Activated CD4-positive, alpha-beta T cell treated with anti-CD3 and anti-CD28 coated beads, Interleukin-2, amount 10 ng/mL, durations not matched to agents 24 days and 14 days (primary cell): ENCODE results near the gene CUX1. TPM values are rescaled to one million over a fixed set of nuclear protein-coding genes. Genes with fewer than 3 reads are reported as not detected.
"Not testable (repeated sequence)": the region's sequence is repeated elsewhere in the genome, so short reads cannot be mapped to it uniquely, and the experiment has no call there.

Experiments used
- DNase-seq: peaks from one replicate; pipeline ENCODE4 v3.0.0; 2022
- H3K27ac Mint-ChIP-seq: one replicate; pipeline ENCODE4 v1.8.0; 2022; ENCODE audit warnings: mild to moderate bottlenecking, mixed read lengths
- H3K27me3 Mint-ChIP-seq: one replicate; pipeline ENCODE4 v1.8.0; 2022; ENCODE audit warnings: mixed read lengths
- H3K36me3 Mint-ChIP-seq: one replicate; pipeline ENCODE4 v1.8.0; 2022; ENCODE audit warnings: low read depth, mild to moderate bottlenecking, mixed read lengths
- H3K4me1 Mint-ChIP-seq: one replicate; pipeline ENCODE4 v1.8.0; 2021; ENCODE audit warnings: mixed read lengths
- H3K4me3 Mint-ChIP-seq: one replicate; pipeline ENCODE4 v1.8.0; 2022; ENCODE audit warnings: mild to moderate bottlenecking, moderate library complexity, mixed read lengths
- H3K9me3 Mint-ChIP-seq: one replicate; pipeline ENCODE4 v1.8.0; 2021; ENCODE audit warnings: mixed read lengths
- intact Hi-C: fragments of 100-400 bp; cut with micrococcal nuclease; formaldehyde crosslinking; loops from one replicate; pipeline ENCODE4 v1.15.1; 2023
- total RNA-seq: library from RNA; stranded (reverse); gene quantifications from 2 replicates; pipeline ENCODE4 v1.2.3, GENCODE V29; 2022

The CUX1 gene
- total RNA-seq, 1 donor from 2014 or later, result 31.5 TPM

GRCh38 chr7:101787864-101788263 is 29.6 kb upstream of the CUX1 start:
- H3K4me3 Mint-ChIP-seq, result no peak overlapping the region
- peaks cover 2% of the 10 kb centered on the region for H3K27me3 Mint-ChIP-seq
- H3K9me3 Mint-ChIP-seq, result no peaks in the 10 kb centered on the region
- no peaks in the 10 kb centered on the region for H3K4me1 Mint-ChIP-seq
- intact Hi-C loops, result no loop called here
- no peak overlapping the region for H3K27ac Mint-ChIP-seq
- H3K36me3 Mint-ChIP-seq, result no peaks in the 10 kb centered on the region
- DNase-seq, result no peak

- Mint-ChIP-seq H3K27me3 (peaks cover 2% of the 10 kb centered on the region), H3K9me3 (no peaks in the 10 kb centered on the region), H3K27ac (no peak overlapping the region), H3K4me1 (no peaks in the 10 kb centered on the region), H3K4me3 (no peak overlapping the region), H3K36me3 (no peaks in the 10 kb centered on the region)
- DNase-seq, result no peak
- intact Hi-C loops, result no loop called here
Observed at GRCh38 chr7:101788517-101788916, 28.9 kb upstream of the CUX1 start.

- Mint-ChIP-seq H3K4me3 (no peak overlapping the region), H3K27me3 (no peaks in the 10 kb centered on the region), H3K4me1 (no peaks in the 10 kb centered on the region), H3K27ac (no peak overlapping the region), H3K36me3 (no peaks in the 10 kb centered on the region), H3K9me3 (no peaks in the 10 kb centered on the region)
- intact Hi-C loops, result no loop called here
- no peak for DNase-seq
Observed at GRCh38 chr7:101790566-101791293, 26.7 kb upstream of the CUX1 start.

- Mint-ChIP-seq H3K4me1 (no peaks in the 10 kb centered on the region), H3K27ac (no peak overlapping the region), H3K9me3 (no peaks in the 10 kb centered on the region), H3K4me3 (no peak overlapping the region), H3K36me3 (no peaks in the 10 kb centered on the region), H3K27me3 (no peaks in the 10 kb centered on the region)
- DNase-seq, result no peak
- intact Hi-C loops, result no loop called here
Observed at GRCh38 chr7:101792051-101792681, 25.3 kb upstream of the CUX1 start.

- H3K27me3 Mint-ChIP-seq, intact Hi-C loops, H3K27ac Mint-ChIP-seq, H3K9me3 Mint-ChIP-seq, H3K4me3 Mint-ChIP-seq, DNase-seq, H3K4me1 Mint-ChIP-seq, H3K36me3 Mint-ChIP-seq: not testable (repeated sequence)
Observed at GRCh38 chr7:101792682-101793071, 24.7 kb upstream of the CUX1 start.

GRCh38 chr7:101795461-101795860 is 22.0 kb upstream of the CUX1 start:
- Mint-ChIP-seq H3K27me3 (peaks cover 2% of the 10 kb centered on the region), H3K36me3 (no peaks in the 10 kb centered on the region), H3K9me3 (no peaks in the 10 kb centered on the region), H3K27ac (no peak overlapping the region), H3K4me3 (no peak overlapping the region), H3K4me1 (no peaks in the 10 kb centered on the region)
- DNase-seq, result no peak
- intact Hi-C loops, result no loop called here

GRCh38 chr7:101798173-101798572 is 19.3 kb upstream of the CUX1 start:
- H3K27ac Mint-ChIP-seq, intact Hi-C loops, DNase-seq, H3K36me3 Mint-ChIP-seq, H3K27me3 Mint-ChIP-seq, H3K9me3 Mint-ChIP-seq, H3K4me3 Mint-ChIP-seq, H3K4me1 Mint-ChIP-seq: not testable (repeated sequence)

GRCh38 chr7:101803203-101804087 is 14.0 kb upstream of the CUX1 start:
- no peak for DNase-seq
- Mint-ChIP-seq H3K4me3 (peak overlapping the region; percentile 36), H3K27me3 (peaks cover 30% of the 10 kb centered on the region), H3K36me3 (no peaks in the 10 kb centered on the region), H3K4me1 (peaks cover 12% of the 10 kb centered on the region), H3K9me3 (no peaks in the 10 kb centered on the region), H3K27ac (no peak overlapping the region)
- intact Hi-C loops, result no loop called here

GRCh38 chr7:101804088-101804963 is 13.1 kb upstream of the CUX1 start:
- Mint-ChIP-seq H3K4me3 (peak overlapping the region; percentile 36), H3K9me3 (no peaks in the 10 kb centered on the region)

GRCh38 chr7:101804967-101805366 is 12.5 kb upstream of the CUX1 start:
- DNase-seq, result peak; percentile 60
- Mint-ChIP-seq H3K36me3 (no peaks in the 10 kb centered on the region), H3K4me3 (no peak overlapping the region), H3K27ac (no peak overlapping the region), H3K9me3 (no peaks in the 10 kb centered on the region), H3K27me3 (peaks cover 30% of the 10 kb centered on the region), H3K4me1 (peaks cover 12% of the 10 kb centered on the region)
- intact Hi-C loops, result no loop called here

More at GRCh38 chr7:101804088-101804963, 13.1 kb upstream of the CUX1 start:
- intact Hi-C loops, result no loop called here
- Mint-ChIP-seq H3K36me3 (no peaks in the 10 kb centered on the region), H3K27me3 (peaks cover 30% of the 10 kb centered on the region), H3K4me1 (peaks cover 12% of the 10 kb centered on the region), H3K27ac (no peak overlapping the region)
- peak; percentile 75 for DNase-seq

- Mint-ChIP-seq H3K4me1 (peaks cover 8% of the 10 kb centered on the region), H3K9me3 (no peaks in the 10 kb centered on the region), H3K4me3 (no peak overlapping the region), H3K36me3 (no peaks in the 10 kb centered on the region), H3K27me3 (peaks cover 22% of the 10 kb centered on the region), H3K27ac (no peak overlapping the region)
- DNase-seq, result no peak
- intact Hi-C loops, result loop anchor here (10.0 kb wide), 2 partner anchors 472 to 488 kb away; partner anchors contain the start of genes IFT22 and SH2B2
Observed at GRCh38 chr7:101812595-101812994, 4.8 kb upstream of the CUX1 start.

- H3K27me3 Mint-ChIP-seq, result peaks cover 30% of the 10 kb centered on the region
- H3K36me3 Mint-ChIP-seq, result no peaks in the 10 kb centered on the region
- H3K27ac Mint-ChIP-seq, result no peak overlapping the region
- intact Hi-C loops, result loop anchor here (1.0 to 10.0 kb wide), 4 partner anchors 59 to 489 kb away; partner anchors contain the start of genes IFT22 and SH2B2
- H3K4me3 Mint-ChIP-seq, result peak overlapping the region; percentile 59
- H3K9me3 Mint-ChIP-seq, result no peaks in the 10 kb centered on the region
- H3K4me1 Mint-ChIP-seq, result peaks cover 13% of the 10 kb centered on the region
- no peak for DNase-seq
Observed at GRCh38 chr7:101813402-101814019, 3.9 kb upstream of the CUX1 start.
